WERI-Rb-1 (cell line): ENCODE measurements around the gene INPP5E.

Source experiments
- DNase-seq: peaks from one replicate; pipeline ENCODE4 v3.0.0-alpha.2; 2020
- H3K27ac ChIP-seq: fragments of 250-450 bp; sonication (Bioruptor Pico); 2 replicates; pipeline ENCODE4 v1.5.1; 2020; ENCODE audit warnings: mild to moderate bottlenecking, moderate library complexity
- H3K27me3 ChIP-seq: fragments of 250-450 bp; sonication (Bioruptor Pico); 2 replicates; pipeline ENCODE4 v1.5.1; 2021; ENCODE audit warnings: mild to moderate bottlenecking, low read depth, moderate library complexity; ENCODE audit not compliant: insufficient read depth, severe bottlenecking
- H3K36me3 ChIP-seq: fragments of 250-450 bp; sonication (Bioruptor Pico); 2 replicates; pipeline ENCODE4 v1.5.1; 2020; ENCODE audit warnings: mild to moderate bottlenecking, moderate library complexity
- H3K4me3 ChIP-seq: 2 replicates; pipeline ENCODE4 v1.5.1; 2011; ENCODE audit warnings: low read depth, mild to moderate bottlenecking, control low read depth, low read length
- H3K9me3 ChIP-seq: fragments of 250-450 bp; sonication (Bioruptor Pico); 2 replicates; pipeline ENCODE4 v1.5.1; 2021; ENCODE audit warnings: mild to moderate bottlenecking, moderate library complexity; ENCODE audit not compliant: severe bottlenecking
- CTCF ChIP-seq: IDR thresholded peaks from 2 replicates; pipeline ENCODE4 v1.5.1; 2011; ENCODE audit warnings: low read depth, mild to moderate bottlenecking, control low read depth, inconsistent platforms, low read length

INPP5E gene

GRCh38 chr9:136467766-136468165 lies 28.1 kb upstream of the INPP5E start:
- H3K27ac ChIP-seq = no peak overlapping the region
- DNase-seq = no peak
- H3K36me3 ChIP-seq = peaks cover 99% of the 10 kb centered on the region
- no peak overlapping the region for H3K4me3 ChIP-seq
- no peak for TF ChIP-seq CTCF
- no peaks in the 10 kb centered on the region for H3K9me3 ChIP-seq
- H3K27me3 ChIP-seq = no peaks in the 10 kb centered on the region

- Histone ChIP-seq H3K9me3 (no peaks in the 10 kb centered on the region), H3K27me3 (no peaks in the 10 kb centered on the region), H3K4me3 (no peak overlapping the region), H3K27ac (no peak overlapping the region), H3K36me3 (peaks cover 96% of the 10 kb centered on the region)
- no peak for TF ChIP-seq CTCF
- no peak for DNase-seq
Observed at GRCh38 chr9:136466155-136466541, 26.5 kb upstream of the INPP5E start.

- DNase-seq = no peak
- Histone ChIP-seq H3K9me3 (no peaks in the 10 kb centered on the region), H3K27ac (no peak overlapping the region), H3K4me3 (no peak overlapping the region), H3K27me3 (no peaks in the 10 kb centered on the region), H3K36me3 (peaks cover 96% of the 10 kb centered on the region)
- TF ChIP-seq CTCF = no peak
Observed at GRCh38 chr9:136465500-136466154, 26.0 kb upstream of the INPP5E start.

GRCh38 chr9:136464241-136464640 lies 24.6 kb upstream of the INPP5E start:
- DNase-seq = no peak
- H3K36me3 ChIP-seq = peaks cover 96% of the 10 kb centered on the region
- H3K27me3 ChIP-seq = no peaks in the 10 kb centered on the region
- no peaks in the 10 kb centered on the region for H3K9me3 ChIP-seq
- TF ChIP-seq CTCF = no peak
- no peak overlapping the region for H3K4me3 ChIP-seq
- H3K27ac ChIP-seq = no peak overlapping the region

- Histone ChIP-seq H3K27me3 (no peaks in the 10 kb centered on the region), H3K9me3 (no peaks in the 10 kb centered on the region), H3K36me3 (peaks cover 96% of the 10 kb centered on the region), H3K27ac (no peak overlapping the region), H3K4me3 (no peak overlapping the region)
- DNase-seq = no peak
- TF ChIP-seq CTCF = no peak
Observed at GRCh38 chr9:136463578-136463977, 23.9 kb upstream of the INPP5E start.

- no peaks in the 10 kb centered on the region for H3K27me3 ChIP-seq
- no peak overlapping the region for H3K27ac ChIP-seq
- peaks cover 96% of the 10 kb centered on the region for H3K36me3 ChIP-seq
- no peaks in the 10 kb centered on the region for H3K9me3 ChIP-seq
- no peak overlapping the region for H3K4me3 ChIP-seq
- no peak for DNase-seq
- no peak for TF ChIP-seq CTCF
Observed at GRCh38 chr9:136462664-136463063, 23.0 kb upstream of the INPP5E start.
